ENCODE results near the gene CACNG5. TPM values are rescaled to one million over a fixed set of nuclear protein-coding genes. Genes with fewer than 3 reads are reported as not detected.
"Not testable (repeated sequence)": the region's sequence is repeated elsewhere in the genome, so short reads cannot be mapped to it uniquely, and the experiment has no call there.

The CACNG5 gene
- total RNA-seq, 1 donor from 2014 or later = not detected

DNA sequence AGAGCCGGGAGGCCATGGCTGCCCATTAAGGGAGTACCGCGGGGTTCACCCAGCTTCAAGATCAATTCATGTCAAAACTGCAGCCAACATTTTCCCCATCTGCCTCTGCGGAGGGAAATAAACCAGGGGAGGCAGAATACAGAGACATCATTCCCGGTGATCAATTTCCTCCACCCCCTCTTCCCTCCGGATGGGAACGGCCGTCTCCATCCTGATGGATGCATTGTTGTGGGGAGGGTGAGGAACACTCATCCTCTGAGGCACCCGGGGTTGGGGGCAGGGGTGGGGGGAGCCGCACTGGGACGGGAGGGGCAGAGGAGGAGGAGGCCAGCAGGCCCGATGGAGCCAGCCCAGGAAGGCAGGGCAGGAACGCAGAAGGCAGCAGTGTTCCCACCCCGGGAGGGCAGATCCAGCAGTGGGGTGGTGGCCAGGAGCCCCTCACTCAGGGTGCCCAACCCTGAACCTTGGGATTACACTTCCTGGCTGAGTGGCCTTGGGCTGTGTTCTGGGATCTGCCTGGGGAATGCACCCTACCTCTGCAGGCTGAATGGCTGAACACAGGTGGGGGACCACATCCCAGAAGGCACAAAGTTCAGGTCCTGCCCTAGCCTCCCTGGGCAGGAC is 14.2 kb downstream of the CACNG5 start:
- DNase-seq (ENCODE audit: low read depth in 2 of 2) = no peak

DNA sequence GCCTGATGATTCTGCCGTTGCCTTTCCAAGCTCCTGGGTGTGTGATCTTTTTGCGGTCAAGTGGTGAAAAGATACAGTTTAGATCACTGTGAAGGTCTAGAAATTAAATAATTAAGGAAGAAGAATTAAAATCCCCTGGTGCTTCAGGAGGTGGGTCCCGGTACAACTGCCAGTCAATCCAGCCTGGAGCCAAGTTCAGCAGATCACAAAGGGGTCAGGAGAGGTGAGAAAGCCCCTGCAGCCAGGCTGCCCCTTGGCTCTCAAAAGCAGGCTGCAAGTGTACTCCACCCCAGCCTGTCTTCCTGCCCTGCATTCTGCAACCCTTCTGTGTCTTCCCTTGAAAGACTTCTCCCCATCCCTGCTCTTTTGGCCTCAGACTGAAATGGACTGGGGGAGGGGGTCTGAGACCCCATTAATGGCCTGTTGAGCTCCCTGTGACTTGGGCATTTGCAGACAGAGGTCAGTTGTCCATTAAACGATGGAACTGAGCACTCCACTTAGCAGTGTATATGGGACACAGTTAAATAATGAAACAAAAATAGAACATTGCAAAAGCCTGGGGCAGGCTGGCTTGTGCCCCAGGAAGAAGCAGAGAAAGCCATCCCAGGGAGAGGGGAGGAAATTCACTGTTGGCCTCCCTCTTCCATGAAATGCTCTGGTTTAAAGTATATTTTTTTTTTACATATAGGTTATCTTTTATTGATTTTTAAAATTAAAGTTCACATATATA is 15.1 kb downstream of the CACNG5 start:
- no peak for DNase-seq (ENCODE audit: low read depth in 2 of 2)

DNA sequence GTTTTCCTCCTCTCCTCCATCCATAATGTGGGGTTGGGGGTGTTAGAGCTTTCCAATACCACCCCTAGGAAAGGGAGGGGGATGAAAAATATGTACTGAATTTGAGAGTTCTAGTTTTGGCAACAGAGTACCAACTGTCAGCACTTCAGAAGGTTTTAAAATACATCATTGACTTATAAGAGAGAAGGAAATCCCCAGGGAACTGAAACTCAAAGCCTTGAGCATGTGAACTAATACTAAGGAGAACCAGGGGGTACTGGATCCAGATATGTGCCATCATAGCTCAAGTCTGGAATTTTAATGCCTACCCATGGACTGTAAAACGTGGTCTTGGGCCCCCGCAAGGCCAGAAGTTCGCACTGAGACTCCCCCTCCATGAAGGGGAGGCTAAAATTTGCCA is 15.8 kb downstream of the CACNG5 start:
- no peak for DNase-seq (ENCODE audit: low read depth in 2 of 2)

DNA sequence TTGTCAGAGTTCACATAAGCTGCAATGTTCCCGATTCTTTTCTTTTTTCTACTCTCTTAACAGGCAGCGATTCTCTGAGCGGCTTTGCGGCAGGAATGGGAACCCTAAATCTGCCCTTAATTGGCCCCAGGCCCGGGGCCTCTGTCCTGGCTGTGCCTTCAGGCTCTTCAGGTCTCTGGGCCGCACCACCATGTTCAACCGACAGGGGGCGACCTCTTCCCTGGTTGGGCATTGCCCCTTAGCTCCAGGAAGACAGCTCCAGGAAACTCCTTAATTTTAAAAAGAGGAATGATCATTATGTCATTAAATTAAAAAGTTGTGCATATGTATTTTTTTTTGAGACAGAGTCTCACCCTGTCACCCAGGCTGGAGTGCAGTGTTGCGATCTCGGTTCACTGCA is 20.3 kb downstream of the CACNG5 start:
- no peak for DNase-seq (ENCODE audit: low read depth in 2 of 2)

DNA sequence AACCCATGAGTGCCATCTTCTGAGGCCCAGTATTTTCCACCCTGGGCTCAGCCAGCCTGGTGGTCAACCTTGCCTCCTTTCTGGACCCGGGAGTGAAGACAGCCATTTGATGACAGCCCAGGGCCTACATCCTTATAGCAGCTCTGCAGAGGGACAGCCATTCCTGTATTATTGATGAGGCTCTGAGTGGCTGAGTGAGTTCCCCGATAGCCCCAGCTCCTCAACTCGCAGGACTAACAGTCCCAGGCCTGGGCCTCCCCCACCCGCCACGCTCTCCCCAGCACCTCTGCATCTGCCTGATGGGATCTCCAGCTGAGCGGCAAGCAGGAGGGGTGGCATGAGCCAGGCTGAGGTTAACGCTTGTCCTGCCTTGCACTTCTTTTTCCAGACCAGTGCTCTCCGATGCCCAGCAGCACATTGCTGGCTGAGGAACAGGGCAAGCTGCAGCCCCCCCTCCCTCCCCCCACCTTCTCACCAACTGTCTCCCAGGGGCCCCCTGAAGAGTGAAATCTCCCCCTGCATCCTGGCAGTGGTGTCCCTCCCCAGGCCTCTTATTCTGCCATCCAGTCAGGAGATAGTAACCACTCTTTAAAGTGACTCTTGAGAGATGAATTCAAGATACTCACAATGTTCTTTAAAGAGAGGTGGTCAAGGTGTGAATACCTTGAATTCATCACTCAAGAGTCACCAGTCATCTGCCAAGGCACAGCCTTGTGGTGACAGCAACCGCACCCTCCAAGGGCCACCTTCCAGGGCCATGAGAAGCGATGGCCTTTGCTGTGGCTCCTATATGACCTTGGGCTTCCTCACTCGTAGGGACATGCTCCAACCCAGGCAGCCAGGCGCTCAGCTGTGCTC is 23.5 kb downstream of the CACNG5 start:
- DNase-seq (ENCODE audit: low read depth in 2 of 2) = no peak

DNA sequence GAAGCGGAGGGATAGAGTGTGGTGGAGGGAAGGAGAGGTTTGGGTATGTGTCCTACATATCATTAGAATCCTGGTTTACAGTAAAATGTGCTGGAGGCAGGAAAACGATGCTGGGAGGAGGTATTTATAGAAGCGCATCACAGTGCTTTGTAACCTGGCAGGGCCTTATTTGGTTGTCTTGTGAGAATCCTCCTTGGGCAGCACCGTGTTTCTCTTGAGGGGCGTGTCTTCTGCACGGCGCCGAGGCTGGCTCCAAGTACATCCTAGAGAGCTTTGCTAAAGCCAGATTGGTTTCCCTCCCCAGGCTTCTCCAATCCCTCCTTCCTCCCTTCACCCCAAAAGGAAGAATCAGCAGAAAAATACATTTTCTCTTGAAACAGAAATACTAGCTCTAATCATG is 24.4 kb downstream of the CACNG5 start:
- DNase-seq (ENCODE audit: low read depth in 2 of 2) = no peak

DNA sequence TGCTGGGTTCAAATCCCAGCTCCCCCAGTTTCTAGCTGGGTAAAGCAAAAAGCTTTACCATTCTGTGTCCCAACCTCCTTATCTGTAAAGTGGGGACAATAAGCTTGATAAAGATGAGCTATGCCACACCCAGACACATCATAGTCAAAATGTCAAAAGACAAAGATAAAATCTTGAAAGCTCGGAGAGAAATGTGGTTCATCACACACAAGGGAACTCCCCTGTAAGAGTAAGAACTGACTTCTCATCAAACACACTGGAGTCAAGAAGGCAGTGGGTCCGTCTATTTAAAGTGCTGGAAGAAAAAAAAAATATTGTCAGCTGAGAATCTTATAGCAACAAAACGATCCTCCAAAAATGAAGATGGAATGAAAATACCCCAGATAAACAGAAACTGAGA is 25.3 kb downstream of the CACNG5 start:
- DNase-seq (ENCODE audit: low read depth in 2 of 2) = no peak

DNA sequence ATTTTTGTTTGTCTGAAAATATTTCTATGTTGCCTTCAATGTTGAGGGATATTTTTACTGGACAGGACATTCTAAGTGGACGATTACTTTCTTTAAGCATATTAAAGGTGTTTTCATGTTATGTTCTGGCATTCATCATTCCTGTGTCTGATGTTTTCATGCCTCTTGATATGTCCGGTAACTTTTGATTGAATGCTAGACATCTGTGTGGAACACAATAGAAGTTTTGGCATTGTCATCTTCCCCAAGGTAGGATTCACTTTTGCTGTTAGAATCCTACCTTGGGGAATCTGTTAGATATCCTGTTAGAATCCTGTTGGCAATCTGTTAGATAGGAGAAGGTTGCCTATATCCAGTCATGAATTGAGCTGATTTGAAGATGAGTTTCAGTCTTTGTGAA is 28.9 kb downstream of the CACNG5 start:
- DNase-seq (ENCODE audit: low read depth in 2 of 2) = no peak

DNA sequence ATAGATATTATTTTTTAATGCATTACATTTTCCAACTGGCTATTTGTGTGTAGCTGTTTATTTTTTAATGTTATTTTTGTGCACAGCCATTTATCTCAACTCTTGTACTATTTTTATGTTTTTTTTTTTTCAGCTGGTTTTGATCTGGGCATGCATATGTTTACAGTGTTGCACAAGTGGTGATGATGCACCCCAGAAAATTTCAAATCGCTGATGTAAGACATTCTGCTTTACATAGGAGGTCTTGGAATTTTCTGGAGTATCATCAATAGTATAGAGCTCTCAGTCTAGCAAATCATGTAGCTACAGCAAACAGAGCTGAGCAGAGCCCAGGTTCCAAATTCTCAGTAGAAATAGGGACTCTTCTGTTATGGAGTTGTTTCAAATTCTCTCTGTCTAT is 30.2 kb downstream of the CACNG5 start:
- no peak for DNase-seq (ENCODE audit: low read depth in 2 of 2)

DNA sequence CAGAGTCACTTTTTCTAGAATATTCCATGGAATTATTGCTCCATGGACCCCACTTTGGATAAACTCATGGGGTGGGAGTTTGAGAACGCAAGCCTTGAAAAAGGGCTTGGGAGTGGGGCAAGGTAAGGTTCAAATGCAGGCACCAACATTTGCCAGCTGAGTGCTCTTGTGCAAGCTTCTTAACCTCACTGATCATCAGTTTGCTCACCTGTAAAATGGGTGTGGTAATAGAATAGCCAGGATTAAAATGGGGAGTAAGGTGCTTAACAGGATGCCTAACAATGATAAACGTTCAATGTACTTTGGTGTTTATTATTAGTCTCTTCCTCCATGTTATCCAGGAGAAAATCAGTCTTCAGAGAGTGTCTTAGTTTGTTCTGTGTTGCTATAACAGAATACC is 39.0 kb downstream of the CACNG5 start:
- no peak for DNase-seq (ENCODE audit: low read depth in 2 of 2)

DNA sequence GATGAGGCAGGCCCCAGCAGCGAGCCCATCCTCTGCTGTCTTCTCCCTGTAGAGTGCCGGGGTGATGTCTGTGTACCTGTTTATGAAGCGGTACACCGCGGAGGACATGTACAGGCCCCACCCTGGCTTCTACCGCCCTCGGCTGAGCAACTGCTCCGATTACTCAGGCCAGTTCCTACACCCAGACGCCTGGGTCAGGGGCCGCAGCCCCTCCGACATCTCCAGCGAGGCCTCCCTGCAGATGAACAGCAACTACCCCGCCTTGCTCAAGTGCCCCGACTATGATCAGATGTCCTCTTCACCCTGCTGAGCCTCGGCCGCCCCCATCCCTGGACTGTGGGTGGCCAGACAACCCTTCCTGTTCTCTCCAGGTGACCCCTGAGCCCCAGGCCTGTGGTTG is 50.0 kb downstream of the CACNG5 start:
- DNase-seq (ENCODE audit: low read depth in 2 of 2) = no peak

DNA sequence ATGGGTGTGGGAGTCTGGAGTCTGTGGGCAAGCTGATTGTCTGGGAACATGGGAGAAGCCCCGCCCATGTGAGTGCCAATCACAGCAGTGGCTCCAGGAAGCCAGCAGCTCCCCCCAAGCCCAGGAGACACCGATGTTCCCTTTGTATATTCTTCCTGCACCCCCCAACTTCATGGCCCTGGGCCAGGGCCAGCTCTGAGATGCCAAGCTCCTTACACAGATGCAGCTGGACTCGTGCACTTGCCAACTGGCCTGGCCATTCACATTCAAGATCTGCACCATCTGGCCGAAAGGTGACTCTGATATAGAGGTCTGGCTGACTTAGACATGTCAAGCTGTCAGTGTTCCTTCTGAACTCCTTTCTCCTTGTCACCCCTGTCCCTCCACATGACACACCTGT is 50.5 kb downstream of the CACNG5 start:
- no peak for DNase-seq (ENCODE audit: low read depth in 2 of 2)

DNA sequence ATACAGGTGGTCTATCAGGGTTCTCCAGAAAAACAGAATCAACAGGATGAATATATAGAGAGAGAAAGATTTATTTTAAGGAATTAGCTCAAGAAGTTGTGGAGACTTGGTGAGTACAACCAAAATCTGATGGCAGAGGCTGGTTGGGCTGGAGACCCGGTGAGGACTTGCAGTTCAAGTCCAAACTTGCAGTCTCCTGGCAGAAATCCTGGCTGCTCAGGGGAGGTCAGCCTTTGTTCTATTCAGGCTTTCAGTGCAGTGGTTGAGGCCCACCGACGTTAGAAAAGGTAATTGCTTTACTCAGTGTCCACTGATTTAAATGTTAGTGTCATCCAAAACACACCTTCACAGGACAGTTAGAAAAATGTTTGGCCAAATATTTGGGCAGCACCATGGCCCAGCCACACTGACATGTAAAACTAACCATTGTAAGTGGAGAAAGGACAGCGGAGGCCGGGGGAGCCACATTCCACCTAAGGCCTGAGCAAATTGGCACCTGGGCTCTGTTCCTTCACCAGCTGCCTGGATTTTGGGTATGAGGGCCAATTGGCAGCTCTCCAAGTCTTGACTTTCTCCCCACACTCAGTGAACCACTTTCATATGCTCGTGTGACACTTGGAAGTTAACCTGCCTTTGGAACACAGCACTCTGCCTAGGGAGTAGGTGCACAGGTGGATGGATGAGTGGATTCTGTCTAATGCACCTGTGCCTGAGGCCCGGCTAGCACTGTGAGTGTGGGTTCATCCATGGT is 54.7 kb downstream of the CACNG5 start:
- no peak for DNase-seq (ENCODE audit: low read depth in 2 of 2)

DNA sequence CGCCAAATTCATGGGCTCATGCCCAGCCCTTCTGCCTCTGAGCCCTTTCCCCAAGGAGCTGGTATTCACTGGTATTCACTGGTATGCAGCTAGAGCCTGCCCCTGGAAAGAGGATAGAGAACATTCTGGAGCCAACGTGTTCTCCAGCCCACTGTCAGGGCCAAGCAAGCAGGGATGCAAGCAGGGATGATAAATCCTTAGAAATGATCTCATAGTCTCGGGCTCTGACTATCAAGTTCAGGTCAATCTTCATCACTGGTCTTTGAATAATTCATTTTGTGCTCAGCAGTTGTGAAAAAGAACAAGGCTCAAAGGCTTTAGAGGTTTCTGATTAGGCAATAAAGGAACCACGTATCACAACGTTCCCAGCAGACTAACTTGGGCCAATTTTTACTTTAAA is 57.3 kb downstream of the CACNG5 start:
- DNase-seq (ENCODE audit: low read depth in 2 of 2) = no peak

DNA sequence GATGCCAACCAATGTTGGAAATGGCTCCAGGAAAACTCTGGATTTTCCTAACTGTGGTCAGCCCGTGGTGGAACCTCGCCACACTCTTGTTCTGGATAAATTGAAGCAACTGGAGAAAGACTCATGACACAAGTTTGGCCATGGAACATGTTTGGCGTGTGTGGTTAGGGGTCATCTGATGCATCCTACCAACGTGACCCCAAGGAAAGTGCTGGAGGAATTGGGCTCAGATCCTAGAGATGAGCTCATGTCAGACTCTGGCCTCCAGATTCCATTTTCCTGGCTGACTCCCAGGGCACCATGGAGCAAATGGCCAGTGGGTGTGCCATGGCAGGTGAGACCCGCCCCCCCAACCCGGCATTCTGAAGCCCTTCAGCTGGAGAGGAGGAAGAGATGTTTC is 58.5 kb downstream of the CACNG5 start:
- DNase-seq (ENCODE audit: low read depth in 2 of 2) = no peak

DNA sequence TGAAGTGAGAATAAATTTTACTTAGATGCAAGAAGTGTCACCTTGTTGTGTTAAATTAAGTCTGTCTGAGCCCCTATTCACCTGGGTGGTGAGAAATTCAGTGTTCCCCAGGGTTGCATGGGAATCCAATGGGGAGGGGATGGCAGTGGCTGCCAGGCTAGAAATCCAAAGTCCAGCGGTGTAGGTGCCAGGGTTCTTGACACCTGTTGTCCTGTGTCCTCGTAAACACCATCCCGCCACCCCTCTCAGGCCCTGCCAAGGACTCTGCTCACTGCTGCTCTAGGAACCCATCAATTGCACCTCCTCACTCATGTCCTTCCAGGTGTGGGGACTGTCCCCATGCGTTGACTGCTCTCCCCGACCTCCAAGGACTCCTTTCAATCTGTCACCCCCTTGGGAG is 58.9 kb downstream of the CACNG5 start:
- DNase-seq (ENCODE audit: low read depth in 2 of 2) = no peak

DNA sequence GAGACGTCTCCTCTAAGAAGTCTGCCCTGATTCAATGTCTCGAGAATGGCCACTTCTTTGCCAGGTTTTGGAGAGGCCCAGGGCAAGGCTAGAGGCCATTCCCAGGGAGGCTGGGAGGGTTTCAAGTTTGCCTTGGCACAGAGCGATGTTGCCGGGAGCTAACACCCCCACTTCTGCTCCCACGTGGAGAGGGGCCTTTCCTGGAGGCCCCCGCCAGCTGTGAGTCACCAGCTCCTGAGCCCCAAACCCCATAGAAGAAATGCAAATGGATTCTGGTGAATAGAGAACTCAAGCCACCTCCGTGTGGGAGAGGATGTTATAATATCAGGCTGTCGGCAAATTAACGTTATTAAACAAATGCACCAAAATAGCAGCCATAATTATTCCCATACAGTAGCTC is 62.2 kb downstream of the CACNG5 start:
- no peak for DNase-seq (ENCODE audit: low read depth in 2 of 2)

DNA sequence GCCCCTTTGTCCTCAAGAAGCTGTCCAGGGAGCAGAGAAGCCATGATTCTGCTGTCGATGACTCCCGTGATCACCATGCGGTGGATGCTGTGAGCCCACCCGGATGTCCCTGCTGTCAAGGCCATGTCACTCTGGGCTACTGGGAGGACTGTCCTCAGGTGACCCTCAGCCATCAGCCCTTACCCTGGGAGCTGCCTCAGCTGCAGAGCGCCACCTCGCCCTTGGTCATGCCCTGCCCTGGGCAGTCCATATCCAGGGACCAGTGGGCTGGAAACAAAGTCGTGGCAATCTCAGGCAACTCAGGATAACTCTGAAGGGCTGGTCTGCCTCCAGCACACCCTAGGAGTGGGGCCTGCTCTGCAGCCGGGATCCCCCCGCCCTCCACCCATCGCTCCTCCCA is 63.6 kb downstream of the CACNG5 start:
- DNase-seq (ENCODE audit: low read depth in 2 of 2) = no peak

DNA sequence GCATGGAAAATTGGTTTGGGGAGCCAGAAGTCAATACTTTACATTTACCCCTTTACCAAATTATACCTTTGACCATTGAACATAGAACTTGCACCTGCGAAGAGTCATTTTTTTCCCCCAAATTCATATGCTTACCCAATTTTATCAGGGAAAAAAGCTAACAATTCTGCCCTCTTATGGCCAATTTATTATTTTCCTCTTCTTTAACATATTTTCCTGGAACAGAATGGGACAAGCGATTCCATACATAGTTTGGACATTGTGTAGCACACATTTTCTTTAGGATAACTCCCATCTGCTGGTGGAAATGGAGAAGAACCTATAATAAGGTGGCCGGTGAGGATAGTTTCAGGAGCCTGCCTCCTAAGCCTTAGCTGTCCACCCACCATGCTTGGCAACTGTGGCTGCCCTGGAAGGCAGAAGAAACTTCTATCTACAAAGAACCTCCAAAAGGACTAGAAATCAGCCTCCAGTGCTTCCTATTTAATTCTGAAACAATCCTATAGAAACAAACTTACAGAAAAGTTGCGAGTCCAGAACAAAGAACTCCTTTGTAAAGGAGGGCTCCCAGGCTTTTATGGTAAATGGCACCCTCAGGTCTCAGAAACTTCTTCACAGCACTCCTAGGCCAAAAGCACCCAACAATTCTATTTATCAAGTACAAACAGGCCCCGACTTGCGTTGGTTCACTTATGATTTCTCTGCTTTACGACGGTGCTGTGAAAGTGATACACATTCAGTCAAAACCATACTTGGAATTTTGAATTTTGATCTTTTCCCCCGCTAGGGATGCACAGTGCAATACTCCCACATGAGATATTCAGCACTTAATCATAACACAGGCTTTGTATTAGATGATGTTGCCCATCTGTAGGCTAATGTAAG is 65.5 kb downstream of the CACNG5 start:
- peak in 1 of 2 donors; percentile 12 for DNase-seq (ENCODE audit: low read depth in 2 of 2)

DNA sequence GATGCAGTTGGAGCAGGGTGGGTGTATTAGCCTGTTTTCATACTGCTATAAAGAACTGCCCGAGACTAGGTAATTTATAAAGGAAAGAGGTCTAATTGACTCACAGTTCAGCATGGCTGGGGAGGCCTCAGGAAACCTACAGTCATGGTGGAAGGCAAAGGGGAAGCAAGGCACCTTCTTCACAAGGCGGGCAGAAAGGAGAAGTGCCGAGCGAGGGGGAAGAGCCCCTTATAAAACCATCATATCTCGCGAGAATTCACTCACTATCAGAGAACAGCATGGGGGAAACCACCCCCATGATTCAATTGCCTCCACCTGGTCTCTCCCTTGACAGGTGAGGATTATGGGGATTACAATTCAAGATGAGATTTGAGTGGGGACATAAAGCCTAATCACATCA is 68.4 kb downstream of the CACNG5 start:
- DNase-seq (ENCODE audit: low read depth in 2 of 2) = not testable (repeated sequence)

DNA sequence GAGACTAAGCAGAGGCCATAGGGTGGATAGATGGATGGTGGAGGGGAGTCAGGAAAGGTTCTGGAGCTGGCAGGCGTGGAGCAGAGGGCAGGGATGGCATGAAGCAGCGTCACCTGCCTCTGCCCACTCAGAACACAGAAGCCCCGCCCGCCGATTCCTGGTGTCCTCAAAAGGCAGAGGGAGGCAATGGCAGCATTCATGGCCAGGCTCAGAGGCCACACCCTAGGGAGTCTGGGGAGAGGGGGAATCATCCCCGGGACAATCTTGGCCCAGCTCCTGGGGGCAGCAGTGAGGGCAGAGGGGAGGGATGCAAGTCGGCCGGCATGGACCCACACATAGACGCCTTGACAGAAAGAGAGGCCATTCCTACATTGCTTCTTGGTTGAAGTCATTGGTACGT is 68.9 kb downstream of the CACNG5 start:
- no peak for DNase-seq (ENCODE audit: low read depth in 2 of 2)
